Measurements from ENCODE around the gene CREB3. TPM values are rescaled to one million over a fixed set of nuclear protein-coding genes. Genes with fewer than 3 reads are reported as not detected.

Gene CREB3
- total and polyA plus RNA-seq, 9 of the 15 experiments (the other 6 are each of a cell fraction or from before 2014, with no cell fraction given): 5.7 to 18.3 (median 14.9) TPM

- peaks cover 37 to 40% of the 10 kb centered on the region in 2 experiments for H3K4me1 ChIP-seq (replicated peaks in 1 of 2; ENCODE audit: control insufficient read depth in 2 of 2, insufficient read depth in 2 of 2, low read length in 2 of 2)
- H2AFZ ChIP-seq (ENCODE audit: low read depth, low read length): peak overlapping the region; percentile 60; the same call in 1 of the 2 replicates
- in situ Hi-C loops (cut with MboI): no loop called here
- intact Hi-C loops (cut with micrococcal nuclease): loop anchor here (2.0 to 10.0 kb wide), 3 partner anchors 17 to 83 kb away; partner anchors contain the start of genes GBA2, HINT2, RGP1 and SPAG8
- H3K36me3 ChIP-seq (ENCODE audit: control insufficient read depth, insufficient read depth, low read length): peaks cover 48% of the 10 kb centered on the region; the same call in 2 of the 3 replicates
- H3K4me2 ChIP-seq (ENCODE audit: insufficient read depth, low read length): peak overlapping the region; percentile 94
- H4K20me1 ChIP-seq (replicated peaks; ENCODE audit: control insufficient read depth, insufficient read depth, low read length): peaks cover 11% of the 10 kb centered on the region; the same call in 1 of the 2 replicates
- peak overlapping the region; percentile 85 to 96 for H3K9ac ChIP-seq (ENCODE audit: insufficient read depth in 1 of 2, low read depth in 2 of 2, low read length in 2 of 2)
- DNase-seq (ENCODE audit: extremely low read depth in 1 of 4, low spot score in 3 of 4) (peak; percentile 35 to 80 (median 71)), FAIRE-seq (peak; percentile 58), ATAC-seq (no peak)
- no peaks in the 10 kb centered on the region for H3K9me3 ChIP-seq (replicated peaks; ENCODE audit: control insufficient read depth, insufficient read depth, low read depth, low read length)
- BruUV-seq (replicated peaks): TSS peak; percentile 57
- peak overlapping the region; percentile 85 for H3K4me3 ChIP-seq
- peaks cover 5% of the 10 kb centered on the region for H3K9me1 ChIP-seq (ENCODE audit: control insufficient read depth, insufficient read depth, low read length)
- H3K27ac ChIP-seq (ENCODE audit: extremely low read depth, low read depth, low read length): peak overlapping the region; percentile 97
- no peaks in the 10 kb centered on the region for H3K27me3 ChIP-seq (ENCODE audit: control insufficient read depth in 2 of 2, insufficient read depth in 2 of 2, low read length in 2 of 2)
- H3K79me2 ChIP-seq (ENCODE audit: control insufficient read depth, insufficient read depth, low read length): peaks cover 73% of the 10 kb centered on the region
- CTCF ChIA-PET (ENCODE audit: low intra/inter-chr PET ratio): no interaction called here
- 0% methylated on average over 21 of the region's 47 CpGs for WGBS (ENCODE audit: insufficient coverage, low coverage, missing lambda C conversion rate)
- POLR2A ChIA-PET: interaction anchor here (0.7 to 2.8 kb wide), 20 partner anchors 9 to 462 kb away, joined by 3 to 13 read pairs (median 5); partner anchors contain the start of genes CCDC107, GBA2, RGP1 and RMRP
- peak; percentile 53 for TF ChIP-seq POLR2B (IDR thresholded peaks at IDR 0.05; ENCODE audit: low read depth, partially characterized antibody)
- TF ChIP-seq ZNF592 (IDR thresholded peaks at IDR 0.05): no peak; the same call in 1 of the 2 replicates
- no peak for TF ChIP-seq ZBTB9 (CRISPR knock-in tag; IDR thresholded peaks at IDR 0.05)
- 0 out of 2 replicates have a peak, but pooled peaks have one; percentile 68 for TF ChIP-seq POLR2A (conservative IDR thresholded peaks at IDR 0.05)
- peak; percentile 39 for TF ChIP-seq CBFA2T2 (conservative IDR thresholded peaks at IDR 0.05)
- TF ChIP-seq DEAF1 (CRISPR knock-in tag; IDR thresholded peaks at IDR 0.05): no peak
- TF ChIP-seq TEAD2 (tag; IDR thresholded peaks at IDR 0.05): no peak
- TF ChIP-seq VEZF1 (CRISPR knock-in tag; IDR thresholded peaks at IDR 0.05): no peak
- TF ChIP-seq ZNF77 (CRISPR knock-in tag; IDR thresholded peaks at IDR 0.05): no peak
- TF ChIP-seq ATF1 (CRISPR knock-in tag; IDR thresholded peaks at IDR 0.05): no peak
- peak; percentile 46 for TF ChIP-seq ATF1 (tag; IDR thresholded peaks at IDR 0.05)
- no peak for TF ChIP-seq ZNF121 (CRISPR knock-in tag; conservative IDR thresholded peaks at IDR 0.05)
- TF ChIP-seq CBFA2T3 (IDR thresholded peaks at IDR 0.05): peak; percentile 79
- peak; percentile 70 for TF ChIP-seq EP300 (IDR thresholded peaks at IDR 0.05; ENCODE audit: low read length)
Measured at GRCh38 chr9:35731415-35732184, 866 bp upstream of the CREB3 start.
